Measurements from ENCODE around the gene ACO2.

DNA sequence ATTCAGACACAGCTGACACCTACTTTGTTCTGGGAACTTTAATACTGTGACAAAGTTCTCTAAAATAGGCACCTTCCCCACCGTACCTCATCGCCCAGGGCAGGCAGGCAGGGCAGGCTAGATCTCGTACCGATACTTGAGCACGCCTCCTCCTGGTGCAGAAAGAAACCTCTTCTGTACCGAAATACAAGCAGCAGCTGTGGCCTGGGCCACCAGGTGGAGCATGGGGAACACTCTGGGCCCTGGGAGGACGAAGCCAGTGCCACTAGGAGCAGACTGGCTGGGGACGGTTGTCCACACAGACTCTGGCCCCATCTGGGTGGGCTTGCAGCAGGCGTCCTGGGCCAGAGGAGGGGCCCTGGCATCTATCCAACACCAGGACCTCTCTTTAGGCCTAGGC, 108.0 kb downstream of the ACO2 start:
- TF ChIP-seq CTCF (IDR thresholded peaks at IDR 0.05) (peak in 1 of 3 experiments; percentile 48), POLR2A (IDR thresholded peaks at IDR 0.05) (no peak), POLR2AphosphoS5 (IDR thresholded peaks at IDR 0.05; ENCODE audit: insufficient read depth in 1 of 2, low read depth in 1 of 2) (peak in 1 of 2 donors; percentile 11)
